HL-60 (cell line): ENCODE measurements around the gene ZNF735.

Experiments
- DNase-seq, 2 experiments: peaks; one replicate each; pipeline ENCODE4 v3.0.0-alpha.2; 2010 to 2020; ENCODE audit warnings: low read depth in 1 of 2, low spot score in 1 of 2
- H3K27ac ChIP-seq: fragments of 250-450 bp; sonication (Bioruptor Pico); replicated peaks from 2 replicates; pipeline ENCODE4 v1.5.1; 2020; ENCODE audit warnings: mild to moderate bottlenecking, moderate library complexity
- H3K27me3 ChIP-seq: fragments of 250-450 bp; sonication (Bioruptor Pico); 2 replicates; pipeline ENCODE4 v1.5.1; 2021; ENCODE audit warnings: mild to moderate bottlenecking, moderate library complexity; ENCODE audit not compliant: insufficient read depth, poor library complexity, severe bottlenecking
- H3K4me3 ChIP-seq: replicated peaks from 2 replicates; pipeline ENCODE4 v1.5.1; 2011; ENCODE audit warnings: mild to moderate bottlenecking, control low read depth, low read length; ENCODE audit not compliant: insufficient read depth
- CTCF ChIP-seq: IDR thresholded peaks from one replicate; pipeline ENCODE4 v1.5.1; 2011; ENCODE audit warnings: low read length, control low read depth, inconsistent platforms; ENCODE audit not compliant: insufficient read depth
- GABPA ChIP-seq: IDR thresholded peaks from 2 replicates; pipeline ENCODE4 v1.6.1; 2012; ENCODE audit warnings: low read depth
- POLR2AphosphoS5 ChIP-seq: IDR thresholded peaks from 2 replicates; pipeline ENCODE4 v1.6.1; 2012; ENCODE audit warnings: low read depth
- REST ChIP-seq: IDR thresholded peaks from 2 replicates; pipeline ENCODE4 v1.6.1; 2012; ENCODE audit warnings: low read depth; ENCODE audit not compliant: insufficient replicate concordance
- SPI1 ChIP-seq: IDR thresholded peaks from 2 replicates; pipeline ENCODE4 v1.6.1; 2012; ENCODE audit warnings: low read depth, mild to moderate bottlenecking, borderline replicate concordance

Gene ZNF735

GRCh38 chr7:64183126-64183742 lies 23.8 kb upstream of the ZNF735 start:
- no peak for TF ChIP-seq REST
- Histone ChIP-seq H3K27me3 (no peaks in the 10 kb centered on the region), H3K27ac (no peak overlapping the region), H3K4me3 (no peak overlapping the region)
- no peak for DNase-seq

- Histone ChIP-seq H3K27ac (no peak overlapping the region), H3K4me3 (no peak overlapping the region)
- no peak for TF ChIP-seq GABPA
- TF ChIP-seq SPI1: no peak
- TF ChIP-seq REST: no peak
- TF ChIP-seq POLR2AphosphoS5: no peak
- no peak for TF ChIP-seq CTCF
Measured at GRCh38 chr7:64183827-64184372, 23.1 kb upstream of the ZNF735 start.

GRCh38 chr7:64184376-64184775 lies 22.6 kb upstream of the ZNF735 start:
- DNase-seq: no peak
- H3K4me3 ChIP-seq: no peak overlapping the region
- TF ChIP-seq SPI1 (no peak), REST (no peak), CTCF (no peak), GABPA (no peak), POLR2AphosphoS5 (no peak)
- H3K27me3 ChIP-seq: no peaks in the 10 kb centered on the region
- H3K27ac ChIP-seq: no peak overlapping the region

More at GRCh38 chr7:64183827-64184372, 23.1 kb upstream of the ZNF735 start:
- DNase-seq: no peak
- no peaks in the 10 kb centered on the region for H3K27me3 ChIP-seq
